OCI-LY1 (cell line): ENCODE data around the gene ZBTB21.

Source experiments
- H2AFZ ChIP-seq: fragments of 200-600 bp; sonication (generic), shearing (Covaris generic); 2 replicates; pipeline ENCODE4 v1.6.0; 2014; ENCODE audit warnings: antibody characterized with exemption, mild to moderate bottlenecking, low read length
- H3F3A ChIP-seq: fragments of 200-600 bp; sonication (generic), shearing (Covaris generic); 2 replicates; pipeline ENCODE4 v1.6.0; 2014; ENCODE audit warnings: mild to moderate bottlenecking, antibody characterized with exemption, low read length, moderate library complexity; ENCODE audit not compliant: insufficient read depth
- H3K27ac ChIP-seq: fragments of 200-600 bp; sonication (generic); 2 replicates; pipeline ENCODE4 v1.5.1; 2014; ENCODE audit warnings: low read length, mixed run types, mild to moderate bottlenecking, low read depth; ENCODE audit not compliant: poor library complexity, severe bottlenecking
- H3K27me3 ChIP-seq: fragments of 200-600 bp; sonication (generic); 2 replicates; pipeline ENCODE4 v1.6.0; 2014; ENCODE audit warnings: antibody characterized with exemption, mild to moderate bottlenecking, low read length, moderate library complexity; ENCODE audit not compliant: insufficient read depth
- H3K36me3 ChIP-seq: fragments of 200-600 bp; sonication (generic); 2 replicates; pipeline ENCODE4 v1.6.1; 2014; ENCODE audit warnings: mild to moderate bottlenecking, antibody characterized with exemption, low read length, moderate library complexity, mixed read lengths; ENCODE audit not compliant: insufficient read depth
- H3K4me1 ChIP-seq: fragments of 200-600 bp; sonication (generic); 2 replicates; pipeline ENCODE4 v1.5.1; 2014; ENCODE audit warnings: mild to moderate bottlenecking, low read length, moderate library complexity; ENCODE audit not compliant: insufficient read depth, severe bottlenecking
- H3K4me2 ChIP-seq: fragments of 200-600 bp; sonication (generic), shearing (Covaris generic); 2 replicates; pipeline ENCODE4 v1.6.1; 2014; ENCODE audit warnings: low read length
- H3K4me3 ChIP-seq: fragments of 200-600 bp; sonication (generic); 2 replicates; pipeline ENCODE4 v1.5.1; 2014; ENCODE audit warnings: low read length, low read depth, mild to moderate bottlenecking, mixed read lengths; ENCODE audit not compliant: poor library complexity, severe bottlenecking
- H3K79me2 ChIP-seq: fragments of 200-600 bp; shearing (Covaris generic); 2 replicates; pipeline ENCODE4 v1.6.1; 2016; ENCODE audit warnings: mixed run types, low read length, mixed read lengths; ENCODE audit not compliant: insufficient read depth
- H3K9ac ChIP-seq: fragments of 200-600 bp; sonication (generic), shearing (Covaris generic); 2 replicates; pipeline ENCODE4 v1.6.1; 2014; ENCODE audit warnings: mild to moderate bottlenecking, low read length, mixed read lengths
- H3K9me2 ChIP-seq: fragments of 200-600 bp; sonication (generic), shearing (Covaris generic); 2 replicates; pipeline ENCODE4 v1.6.1; 2014; ENCODE audit warnings: low read depth, mild to moderate bottlenecking, low read length, mixed read lengths
- H3K9me3 ChIP-seq: fragments of 200-600 bp; shearing (Covaris generic); 2 replicates; pipeline ENCODE4 v1.6.1; 2014; ENCODE audit warnings: low read length, mixed read lengths
- H4K20me1 ChIP-seq: fragments of 200-600 bp; sonication (generic), shearing (Covaris generic); 2 replicates; pipeline ENCODE4 v1.6.0; 2016; ENCODE audit warnings: mild to moderate bottlenecking, low read length; ENCODE audit not compliant: insufficient read depth
- EZH2 ChIP-seq: fragments of 200-600 bp; sonication (generic), shearing (Covaris generic); IDR thresholded peaks from 2 replicates; pipeline ENCODE4 v1.8.0; 2017; ENCODE audit warnings: borderline replicate concordance, mixed run types, mild to moderate bottlenecking, antibody characterized with exemption, low read length, moderate library complexity, mixed read lengths
- TF ChIP-seq, protein P1 (sequence below): fragments of 200-600 bp; sonication (generic), shearing (Covaris generic); IDR thresholded peaks from 2 replicates; pipeline ENCODE4 v1.5.1; 2017; ENCODE audit warnings: mild to moderate bottlenecking, antibody characterized with exemption, low read length, moderate library complexity, mixed read lengths

Gene ZBTB21

DNA sequence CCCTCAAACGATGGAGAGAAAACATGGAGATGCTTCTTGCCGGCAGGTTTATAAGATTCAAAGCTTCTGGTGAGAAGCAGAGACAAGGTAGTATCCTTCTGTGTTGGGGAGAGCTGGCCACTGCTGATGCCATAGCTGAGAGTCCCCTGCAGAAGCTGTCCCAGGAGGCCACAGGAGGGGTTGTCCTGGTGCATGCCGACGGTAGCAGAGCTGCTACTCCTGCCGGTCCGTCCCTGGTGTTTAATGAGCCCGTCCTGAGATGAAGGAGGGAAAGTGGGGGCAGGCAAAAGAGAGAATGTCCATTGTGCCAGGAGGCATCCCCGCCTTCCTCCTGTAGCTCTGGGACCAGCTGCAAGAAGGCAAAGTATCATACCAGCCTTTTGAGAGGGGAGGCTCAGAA, 46.0 kb downstream of the ZBTB21 start:
- Histone ChIP-seq H3K4me2 (no peak overlapping the region), H3K79me2 (no peaks in the 10 kb centered on the region), H3K9me2 (no peaks in the 10 kb centered on the region), H3K4me1 (peaks cover 26% of the 10 kb centered on the region), H4K20me1 (no peaks in the 10 kb centered on the region), H3F3A (no peaks in the 10 kb centered on the region), H3K27ac (no peak overlapping the region), H3K36me3 (no peaks in the 10 kb centered on the region), H3K4me3 (no peak overlapping the region), H3K9me3 (no peaks in the 10 kb centered on the region), H3K9ac (no peak overlapping the region), H2AFZ (no peak overlapping the region), H3K27me3 (no peaks in the 10 kb centered on the region)
- TF ChIP-seq, protein P1, sequence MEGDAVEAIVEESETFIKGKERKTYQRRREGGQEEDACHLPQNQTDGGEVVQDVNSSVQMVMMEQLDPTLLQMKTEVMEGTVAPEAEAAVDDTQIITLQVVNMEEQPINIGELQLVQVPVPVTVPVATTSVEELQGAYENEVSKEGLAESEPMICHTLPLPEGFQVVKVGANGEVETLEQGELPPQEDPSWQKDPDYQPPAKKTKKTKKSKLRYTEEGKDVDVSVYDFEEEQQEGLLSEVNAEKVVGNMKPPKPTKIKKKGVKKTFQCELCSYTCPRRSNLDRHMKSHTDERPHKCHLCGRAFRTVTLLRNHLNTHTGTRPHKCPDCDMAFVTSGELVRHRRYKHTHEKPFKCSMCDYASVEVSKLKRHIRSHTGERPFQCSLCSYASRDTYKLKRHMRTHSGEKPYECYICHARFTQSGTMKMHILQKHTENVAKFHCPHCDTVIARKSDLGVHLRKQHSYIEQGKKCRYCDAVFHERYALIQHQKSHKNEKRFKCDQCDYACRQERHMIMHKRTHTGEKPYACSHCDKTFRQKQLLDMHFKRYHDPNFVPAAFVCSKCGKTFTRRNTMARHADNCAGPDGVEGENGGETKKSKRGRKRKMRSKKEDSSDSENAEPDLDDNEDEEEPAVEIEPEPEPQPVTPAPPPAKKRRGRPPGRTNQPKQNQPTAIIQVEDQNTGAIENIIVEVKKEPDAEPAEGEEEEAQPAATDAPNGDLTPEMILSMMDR: no peak
- TF ChIP-seq EZH2: no peak

DNA sequence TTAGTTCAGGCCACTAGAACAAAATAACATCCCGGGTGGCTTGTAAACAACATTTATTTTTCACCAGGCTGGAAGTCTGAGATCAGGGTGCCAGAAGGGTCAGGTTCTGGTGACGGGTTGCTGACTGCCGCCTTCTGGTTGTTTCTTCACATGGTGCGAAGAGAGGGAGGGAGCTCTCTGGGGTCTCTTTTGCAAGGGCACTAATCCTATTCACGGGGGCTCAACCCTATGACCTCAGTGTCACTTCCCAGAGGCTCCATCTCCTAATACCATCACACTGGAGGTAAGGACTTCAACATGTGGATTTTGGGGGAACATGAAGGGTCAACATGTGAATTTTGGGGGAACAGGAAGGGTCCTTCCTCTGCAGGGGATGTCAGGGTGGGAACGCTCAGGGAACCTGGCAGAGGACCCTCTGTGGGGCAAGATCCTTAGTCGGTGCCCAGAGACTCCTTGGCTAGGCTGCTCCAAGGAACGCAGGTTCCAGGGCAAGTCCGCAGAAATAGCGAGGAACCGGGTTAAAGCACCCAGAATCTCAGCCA, 47.7 kb downstream of the ZBTB21 start:
- Histone ChIP-seq H3K36me3 (no peaks in the 10 kb centered on the region), H3K27ac (no peak overlapping the region), H3K9me3 (no peaks in the 10 kb centered on the region), H3K4me3 (no peak overlapping the region), H3K9me2 (no peaks in the 10 kb centered on the region), H3K9ac (no peak overlapping the region), H3K4me1 (peaks cover 29% of the 10 kb centered on the region), H4K20me1 (no peaks in the 10 kb centered on the region), H3K4me2 (no peak overlapping the region), H3K27me3 (0 out of 2 replicates have a peak, but pooled peaks cover 4% of the 10 kb centered on the region), H3F3A (no peaks in the 10 kb centered on the region), H3K79me2 (no peaks in the 10 kb centered on the region), H2AFZ (no peak overlapping the region)
- TF ChIP-seq, protein P1: peak; percentile 23; the same call in 1 of the 2 replicates
- no peak for TF ChIP-seq EZH2

DNA sequence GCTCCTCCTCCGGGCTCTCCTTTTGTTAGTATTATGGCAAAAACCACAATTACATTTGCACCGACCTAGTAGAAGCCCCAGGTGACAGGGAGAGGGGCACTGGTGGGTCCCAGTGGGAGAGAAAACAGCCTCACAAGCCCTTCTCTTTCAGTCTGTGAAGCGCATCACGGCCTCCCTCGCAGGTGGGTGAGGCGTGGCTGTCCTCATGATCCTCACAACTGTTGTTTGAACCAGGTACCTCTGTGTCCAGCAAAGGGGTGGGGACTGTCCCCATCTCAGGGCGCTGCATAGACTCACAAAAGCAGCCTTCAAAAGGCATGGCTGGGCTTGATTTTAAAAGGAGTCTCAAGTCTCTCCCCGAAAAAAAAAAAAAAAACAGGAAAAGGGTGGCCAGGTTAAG, 48.4 kb downstream of the ZBTB21 start:
- Histone ChIP-seq H3K9me3 (no peaks in the 10 kb centered on the region), H3K36me3 (no peaks in the 10 kb centered on the region), H3K4me3 (no peak overlapping the region), H3K9me2 (no peaks in the 10 kb centered on the region), H3K27ac (no peak overlapping the region), H3K9ac (no peak overlapping the region), H2AFZ (no peak overlapping the region), H3K4me1 (peaks cover 29% of the 10 kb centered on the region), H4K20me1 (no peaks in the 10 kb centered on the region), H3K4me2 (peak overlapping the region; percentile 17; the same call in 1 of the 2 replicates), H3K27me3 (0 out of 2 replicates have a peak, but pooled peaks cover 11% of the 10 kb centered on the region), H3F3A (no peaks in the 10 kb centered on the region), H3K79me2 (no peaks in the 10 kb centered on the region)
- TF ChIP-seq, protein P1: no peak
- no peak for TF ChIP-seq EZH2
